Measurements from ENCODE around the gene BOK.

The BOK gene

GRCh38 chr2:241538838-241539615 is 19.5 kb upstream of the BOK start:
- DNase-seq (ENCODE audit: low spot score), result no peak

- no peak for DNase-seq (ENCODE audit: low spot score)
These were observed 18.8 kb upstream of the BOK start for GRCh38 chr2:241539616-241540374.

GRCh38 chr2:241540401-241540770 is 18.2 kb upstream of the BOK start:
- no peak for DNase-seq (ENCODE audit: low spot score)

DNA sequence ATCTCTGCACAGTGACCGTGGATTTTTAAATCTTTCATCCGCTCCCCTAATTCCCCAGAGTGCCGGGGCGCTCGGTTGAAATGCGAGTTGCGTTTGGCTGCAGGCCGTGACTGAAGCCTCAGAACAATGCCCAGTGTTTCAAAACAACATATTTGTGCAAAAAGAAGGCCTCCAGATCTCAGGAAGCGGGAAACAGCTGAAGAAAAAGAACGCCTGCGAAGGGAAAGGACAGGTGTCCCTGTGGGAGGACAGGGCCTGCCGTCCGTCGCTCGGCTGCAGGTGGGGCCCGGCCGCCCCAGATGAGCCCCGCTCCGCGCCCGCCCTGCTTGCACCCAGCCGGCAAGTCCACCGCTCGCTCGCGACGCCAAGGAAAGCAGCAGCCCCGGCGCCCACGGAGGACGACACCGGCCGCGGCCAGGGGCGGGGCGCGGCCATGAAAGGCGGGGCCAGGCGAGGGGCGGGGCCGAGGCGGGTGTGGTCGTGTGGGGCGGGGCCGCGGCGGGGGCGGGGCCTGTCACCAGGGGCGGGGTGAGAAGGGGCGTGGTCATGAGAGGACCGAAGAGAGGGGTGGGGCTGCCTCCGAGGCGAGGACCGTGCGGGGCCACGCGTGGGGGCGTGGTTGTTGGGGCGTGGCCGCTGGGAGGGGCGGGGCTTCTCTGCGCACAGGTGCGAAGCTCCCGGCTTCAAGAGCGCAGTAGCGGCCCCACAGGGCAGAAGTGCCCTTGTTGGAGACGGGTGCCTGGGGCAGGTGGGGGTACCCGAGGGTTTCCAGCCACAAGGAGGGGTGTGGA is 17.6 kb upstream of the BOK start:
- peak; percentile 89 for DNase-seq (ENCODE audit: low spot score)

DNA sequence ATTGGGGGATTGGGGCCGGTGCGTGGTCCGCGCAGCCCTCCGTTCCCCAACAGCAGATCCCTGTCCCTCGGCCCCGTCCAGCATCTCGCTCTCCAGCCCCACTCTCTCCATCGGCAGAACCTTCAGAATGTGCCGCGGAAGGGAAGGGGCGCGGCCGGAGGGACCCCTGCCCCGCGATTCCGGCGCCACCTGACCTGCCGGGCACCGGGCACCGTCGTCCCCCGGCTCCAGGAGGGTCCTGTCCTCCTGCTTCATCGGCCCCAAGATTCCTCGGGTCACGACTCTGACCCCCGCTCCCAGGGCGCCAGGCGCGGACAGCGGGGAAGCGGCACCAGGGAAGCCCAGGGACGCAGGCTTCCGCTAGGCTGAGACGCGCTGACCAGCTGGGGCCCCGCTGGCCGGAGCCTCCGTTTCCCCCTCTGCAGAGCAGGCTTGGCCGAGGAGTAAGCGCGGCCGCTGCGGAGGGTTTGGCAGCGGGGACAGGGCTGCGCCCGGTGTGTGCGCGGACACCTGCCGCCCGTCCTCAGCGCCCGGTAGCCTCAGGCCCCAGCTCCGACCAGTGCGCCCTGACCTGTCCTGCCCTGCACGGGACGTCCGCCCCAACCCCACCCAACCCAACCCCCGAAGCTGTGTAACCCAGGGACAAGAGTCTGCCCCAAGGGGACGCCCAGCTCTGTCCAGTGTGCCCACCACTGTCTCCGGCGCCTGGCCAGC is 16.8 kb upstream of the BOK start:
- no peak for DNase-seq (ENCODE audit: low spot score)

DNA sequence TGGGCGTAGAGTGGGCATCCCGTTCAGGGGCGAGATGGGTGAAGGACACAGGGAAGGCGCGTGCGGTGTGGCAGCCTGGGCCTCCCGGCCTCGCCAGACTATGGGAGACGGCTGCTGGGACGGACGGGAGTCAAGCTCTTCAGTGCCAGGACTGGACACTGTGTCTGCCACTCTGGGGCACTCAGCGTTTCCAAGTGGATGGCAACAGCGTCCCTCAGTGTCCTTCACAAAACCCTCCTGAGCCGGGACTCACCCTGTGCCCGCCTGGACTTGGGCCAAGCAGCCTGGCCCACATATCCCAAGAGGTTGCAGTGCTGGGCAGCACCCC is 16.3 kb upstream of the BOK start:
- DNase-seq (ENCODE audit: low spot score), result no peak

GRCh38 chr2:241545106-241545505 is 13.4 kb upstream of the BOK start:
- DNase-seq (ENCODE audit: low spot score), result no peak

GRCh38 chr2:241545523-241546473 is 12.7 kb upstream of the BOK start:
- no peak for DNase-seq (ENCODE audit: low spot score)

GRCh38 chr2:241546771-241547498 is 11.6 kb upstream of the BOK start:
- DNase-seq (ENCODE audit: low spot score), result no peak

DNA sequence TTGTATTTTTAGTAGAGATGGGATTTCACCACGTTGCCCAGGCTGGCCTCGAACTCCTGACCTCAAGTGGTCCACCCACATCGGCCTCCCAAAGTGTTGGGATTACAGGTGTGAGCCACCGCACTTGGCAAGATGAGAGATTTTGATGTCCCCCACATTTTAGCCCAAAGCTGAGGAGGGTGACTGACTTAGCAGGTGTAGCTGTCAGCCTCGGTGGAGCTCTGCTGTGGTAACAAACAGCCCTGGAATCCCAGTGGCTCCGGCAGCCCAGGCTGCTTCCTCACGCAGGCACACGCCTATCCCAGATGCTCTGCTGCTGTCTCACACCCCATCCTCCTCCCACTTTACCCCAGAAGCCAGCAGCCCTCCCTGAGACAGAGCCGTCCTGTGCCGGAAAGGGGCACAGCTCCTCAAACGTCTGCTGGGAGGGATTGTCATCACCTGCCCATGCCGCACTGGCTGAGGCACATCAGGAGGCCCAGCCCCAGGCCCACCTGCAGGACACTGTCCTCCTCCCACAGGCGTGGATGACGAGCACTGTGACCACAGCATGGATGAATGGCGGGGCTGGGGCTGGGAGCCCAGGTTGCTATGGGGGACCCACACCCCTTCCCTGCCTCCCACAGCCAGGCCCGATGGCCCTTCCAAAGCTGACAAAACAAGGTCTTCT is 10.6 kb upstream of the BOK start:
- no peak for DNase-seq (ENCODE audit: low spot score)

- no peak for DNase-seq (ENCODE audit: low spot score)
These were observed 10.1 kb upstream of the BOK start for GRCh38 chr2:241548451-241548835.

DNA sequence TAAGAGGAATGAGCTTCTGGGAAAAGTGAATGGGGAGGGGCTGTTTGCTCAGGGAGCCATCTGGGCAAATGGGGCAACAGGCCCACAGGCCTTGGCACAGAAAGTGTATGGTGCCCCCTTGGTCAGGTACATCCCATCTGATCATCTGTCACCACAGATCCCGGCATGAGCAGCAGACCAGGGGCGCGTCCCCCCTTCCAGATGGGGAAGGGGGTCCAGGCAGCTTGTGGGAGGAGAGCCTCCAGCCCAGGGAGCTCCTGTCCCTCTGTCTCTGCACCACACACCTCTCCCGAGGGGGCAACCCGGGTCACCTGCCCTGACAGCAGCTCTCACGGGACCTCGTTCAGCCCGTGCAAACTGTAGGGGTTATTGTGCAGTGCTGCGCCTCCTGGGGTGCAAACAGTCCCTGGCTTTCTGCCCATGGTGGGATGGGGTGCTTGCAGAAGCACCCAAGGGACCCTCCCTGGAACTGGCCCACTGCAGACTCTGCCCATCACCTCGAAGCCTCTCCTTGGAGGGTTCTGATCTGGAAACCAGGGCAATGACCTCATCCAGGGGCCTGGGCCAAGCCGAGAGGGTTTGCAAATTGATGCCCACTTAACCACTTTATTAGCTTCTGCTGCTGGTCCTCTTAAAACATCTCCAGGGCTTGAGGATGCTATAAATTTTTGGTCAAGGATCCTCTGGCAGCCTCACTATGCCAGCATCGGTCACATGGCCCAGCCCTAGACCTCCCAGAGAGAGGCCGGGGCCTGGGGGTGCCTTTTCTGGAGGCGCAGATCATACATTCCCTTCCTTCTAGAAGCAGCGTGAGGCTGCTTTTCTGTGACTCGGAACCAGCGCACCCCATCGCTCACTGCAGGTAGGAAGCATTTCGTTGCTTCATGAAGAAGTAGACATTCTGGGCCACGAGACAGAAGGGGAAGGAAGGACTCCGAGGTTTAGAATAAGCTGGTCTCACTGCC is 7.6 kb upstream of the BOK start:
- no peak for DNase-seq (ENCODE audit: low spot score)

GRCh38 chr2:241551599-241551997 is 6.9 kb upstream of the BOK start:
- no peak for DNase-seq (ENCODE audit: low spot score)

DNA sequence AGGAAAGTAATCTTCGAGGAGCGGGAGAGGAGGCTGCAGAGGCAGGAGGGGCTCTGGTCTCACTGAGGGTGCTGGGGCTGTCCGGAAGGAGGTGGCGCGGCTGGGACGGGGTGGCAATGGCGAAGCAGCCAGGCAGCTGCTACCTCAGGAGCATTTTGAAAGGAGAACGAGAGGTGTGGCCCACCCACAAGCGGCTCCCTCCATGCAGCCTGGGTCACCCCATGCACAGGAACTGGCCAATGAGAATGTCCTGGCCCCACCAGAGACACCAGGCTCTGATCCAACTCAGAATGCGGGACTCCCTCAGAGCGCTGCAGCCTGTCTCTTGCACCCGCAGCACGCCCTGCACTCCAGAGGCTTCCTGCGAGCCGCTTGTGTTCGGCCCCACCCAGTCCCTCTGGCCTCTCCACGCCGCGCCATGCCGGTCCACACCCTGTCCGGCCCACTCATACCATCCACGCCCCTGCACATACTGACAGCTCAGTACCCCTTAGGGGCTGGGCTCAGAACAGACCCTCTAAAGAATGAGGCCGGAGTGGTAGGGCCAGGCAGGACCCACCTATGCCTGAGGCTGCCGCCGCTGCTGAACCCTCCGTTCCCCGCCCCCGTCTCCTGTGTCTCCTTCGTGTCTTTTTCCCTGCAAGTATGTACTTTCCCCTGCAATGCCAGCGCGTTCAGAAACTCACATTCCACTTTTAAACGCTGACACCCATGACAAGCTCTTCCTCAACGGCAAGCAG is 6.4 kb upstream of the BOK start:
- no peak for DNase-seq (ENCODE audit: low spot score)

GRCh38 chr2:241553512-241553830 is 5.1 kb upstream of the BOK start:
- no peak for DNase-seq (ENCODE audit: low spot score)

- DNase-seq (ENCODE audit: low spot score), result no peak
These were observed 4.6 kb upstream of the BOK start for GRCh38 chr2:241553981-241554380.

GRCh38 chr2:241554610-241555322 is 3.8 kb upstream of the BOK start:
- DNase-seq (ENCODE audit: low spot score), result no peak

GRCh38 chr2:241555711-241556110 is 2.8 kb upstream of the BOK start:
- no peak for DNase-seq (ENCODE audit: low spot score)
